Stimulated activated naive CD8-positive, alpha-beta T cell treated with anti-CD3 and anti-CD28 coated beads, Interleukin-15, amount 100 ng/mL, for 72 hours (primary cell): ENCODE data around the gene ARG1.

Experiments used
- ATAC-seq: fragments of 150-1000 bp; cut with Tn5 transposase; 2 replicates; pipeline ENCODE4 v1.10.0; 2021; ENCODE audit warnings: mild to moderate bottlenecking, moderate library complexity
- DNase-seq, 2 donors: peaks; one replicate each; pipeline ENCODE4 v3.0.0; 2021 to 2022
- H3K27ac Mint-ChIP-seq, 2 donors: one replicate each; pipeline ENCODE4 v1.8.0; 2022; ENCODE audit warnings: mild to moderate bottlenecking in 2 of 2, mixed read lengths in 2 of 2, moderate library complexity in 2 of 2
- H3K27me3 Mint-ChIP-seq: one replicate; pipeline ENCODE4 v1.8.0; 2022; ENCODE audit warnings: mixed read lengths
- H3K4me1 Mint-ChIP-seq: one replicate; pipeline ENCODE4 v1.8.0; 2022; ENCODE audit warnings: mild to moderate bottlenecking, mixed read lengths
- H3K4me3 Mint-ChIP-seq, 2 donors: one replicate each; pipeline ENCODE4 v1.8.0; 2022; ENCODE audit warnings: mild to moderate bottlenecking in 2 of 2, mixed read lengths in 2 of 2, moderate library complexity in 1 of 2
- H3K9me3 Mint-ChIP-seq, 2 donors: one replicate each; pipeline ENCODE4 v1.8.0; 2022; ENCODE audit warnings: mixed read lengths in 2 of 2

ARG1 gene

DNA sequence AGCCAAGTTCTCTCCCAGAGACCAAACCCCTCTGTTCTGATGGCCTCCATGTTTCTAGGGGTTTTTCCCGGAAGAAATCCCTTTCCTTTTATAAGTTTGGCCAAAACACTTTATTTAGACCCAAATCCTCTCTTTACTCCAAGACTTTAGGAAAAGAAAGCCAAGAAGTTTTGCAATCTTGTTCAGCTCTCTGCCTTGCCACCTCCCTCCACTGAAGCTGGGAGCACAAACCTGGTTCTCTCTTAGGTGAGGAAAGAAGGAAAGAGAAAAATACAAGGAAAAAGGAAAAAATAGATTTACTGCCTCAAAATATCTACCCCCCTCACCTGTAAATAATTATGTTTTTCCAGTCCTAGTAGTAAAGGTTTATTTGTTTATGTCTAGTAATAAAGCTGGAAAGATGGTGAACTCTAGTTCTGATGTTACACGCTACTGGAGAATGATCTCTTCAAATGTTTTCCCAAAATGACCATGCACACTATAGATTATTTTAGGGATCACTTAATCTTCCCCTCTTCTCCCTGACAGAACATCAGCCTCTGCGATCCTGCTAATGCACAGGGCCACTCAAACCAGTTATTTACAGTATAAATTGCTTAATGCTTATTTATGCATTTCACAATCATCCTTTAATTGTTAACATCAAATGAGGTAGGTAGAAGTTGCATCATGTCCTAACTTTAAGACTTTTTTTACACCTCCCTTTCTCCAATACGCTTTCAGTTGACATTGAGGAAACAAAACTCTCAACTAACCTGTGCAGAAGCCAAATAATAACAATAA is 10.9 kb upstream of the ARG1 start:
- ATAC-seq = no peak
- Mint-ChIP-seq H3K9me3 (no peaks in the 10 kb centered on the region), H3K27me3 (no peaks in the 10 kb centered on the region), H3K4me3 (no peak overlapping the region), H3K27ac (no peak overlapping the region), H3K4me1 (no peaks in the 10 kb centered on the region)
- no peak for DNase-seq

DNA sequence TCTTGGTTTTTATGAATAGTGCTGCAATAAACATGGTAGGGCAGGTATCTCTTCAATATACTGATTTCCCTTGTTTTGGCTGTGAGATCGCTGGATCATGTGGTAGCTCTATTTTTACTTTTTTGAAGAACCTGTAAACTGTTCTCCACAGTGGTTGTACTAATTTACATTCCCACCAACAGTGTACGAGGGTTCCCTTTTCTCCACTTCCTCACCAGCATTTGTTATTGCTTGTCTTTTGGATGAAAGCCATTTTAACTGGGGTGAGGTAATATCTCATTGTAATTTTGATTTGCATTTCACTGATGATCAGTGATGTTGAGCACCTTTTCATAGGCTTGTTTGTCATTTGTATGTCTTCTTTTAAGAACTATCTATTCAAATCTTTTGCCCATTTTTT is 8.0 kb upstream of the ARG1 start:
- no peaks in the 10 kb centered on the region for H3K27me3 Mint-ChIP-seq
- H3K9me3 Mint-ChIP-seq = no peaks in the 10 kb centered on the region
- no peak for ATAC-seq
- no peak overlapping the region for H3K4me3 Mint-ChIP-seq
- H3K4me1 Mint-ChIP-seq = no peaks in the 10 kb centered on the region
- H3K27ac Mint-ChIP-seq = no peak overlapping the region
- no peak for DNase-seq

DNA sequence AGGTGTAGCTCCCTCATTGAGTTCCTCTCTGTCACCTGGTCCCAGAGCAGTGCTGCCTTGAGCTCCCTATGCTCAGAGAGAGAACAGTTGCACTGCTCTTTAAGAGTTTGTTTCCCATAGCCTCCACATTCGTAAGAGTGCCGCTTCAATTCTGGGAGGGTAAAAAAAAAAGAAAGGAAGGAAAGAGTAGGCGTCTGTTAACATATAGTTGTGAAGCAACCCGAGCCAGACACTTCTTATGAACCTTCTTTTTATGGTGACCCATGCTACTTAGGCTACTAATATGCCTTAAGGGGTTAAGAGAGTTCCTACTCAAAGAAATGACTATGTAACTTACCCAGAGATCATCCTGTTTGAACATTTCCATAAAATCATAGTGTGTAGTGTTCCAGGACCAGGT is 4.3 kb upstream of the ARG1 start:
- H3K4me3 Mint-ChIP-seq = no peak overlapping the region
- H3K9me3 Mint-ChIP-seq = no peaks in the 10 kb centered on the region
- no peaks in the 10 kb centered on the region for H3K27me3 Mint-ChIP-seq
- no peak overlapping the region for H3K27ac Mint-ChIP-seq
- no peaks in the 10 kb centered on the region for H3K4me1 Mint-ChIP-seq
- ATAC-seq (no peak), DNase-seq (no peak)

DNA sequence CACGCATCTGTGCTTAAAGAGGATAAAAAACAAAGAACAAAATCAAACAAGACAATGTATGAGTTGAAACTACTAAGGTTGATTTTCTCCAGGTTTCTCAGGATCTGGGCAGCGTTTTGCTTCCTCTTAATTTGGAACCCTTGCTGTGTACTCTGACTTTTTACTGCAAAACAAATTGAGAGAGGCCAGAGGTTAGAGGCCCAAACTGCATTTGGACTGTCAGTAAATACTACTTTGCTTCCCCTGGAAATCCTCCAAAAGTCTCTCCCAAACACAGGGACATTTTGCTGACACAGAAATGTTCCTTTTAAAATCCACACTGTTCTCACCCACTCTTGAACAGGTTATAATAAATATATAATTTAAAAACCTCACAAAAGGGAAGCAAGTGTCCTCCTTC is 1.1 kb downstream of the ARG1 start:
- DNase-seq (no peak), ATAC-seq (no peak)
- Mint-ChIP-seq H3K4me1 (no peaks in the 10 kb centered on the region), H3K9me3 (no peaks in the 10 kb centered on the region), H3K4me3 (no peak overlapping the region), H3K27me3 (no peaks in the 10 kb centered on the region), H3K27ac (no peak overlapping the region)

DNA sequence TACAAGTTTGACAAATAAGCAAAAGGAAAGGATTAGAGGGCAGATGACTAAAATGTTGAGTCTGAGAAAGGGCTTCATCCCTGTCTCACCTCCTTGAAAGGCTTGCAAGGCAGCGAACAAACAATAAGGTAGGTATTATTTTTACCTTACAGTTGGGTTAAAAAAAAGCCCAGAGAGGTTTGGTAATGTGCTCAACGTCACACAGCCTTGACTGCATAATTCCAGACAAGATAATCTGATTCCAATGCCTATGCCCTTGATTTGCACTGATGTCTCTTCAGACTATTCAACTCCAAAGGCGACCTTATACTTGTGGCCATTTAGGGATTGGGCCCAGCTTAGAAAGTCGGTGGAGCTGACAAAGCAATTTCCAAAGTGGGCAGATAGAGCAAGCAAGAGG is 1.7 kb downstream of the ARG1 start:
- Mint-ChIP-seq H3K4me1 (no peaks in the 10 kb centered on the region), H3K9me3 (no peaks in the 10 kb centered on the region), H3K27ac (no peak overlapping the region), H3K27me3 (no peaks in the 10 kb centered on the region), H3K4me3 (no peak overlapping the region)
- no peak for DNase-seq
- ATAC-seq = no peak

DNA sequence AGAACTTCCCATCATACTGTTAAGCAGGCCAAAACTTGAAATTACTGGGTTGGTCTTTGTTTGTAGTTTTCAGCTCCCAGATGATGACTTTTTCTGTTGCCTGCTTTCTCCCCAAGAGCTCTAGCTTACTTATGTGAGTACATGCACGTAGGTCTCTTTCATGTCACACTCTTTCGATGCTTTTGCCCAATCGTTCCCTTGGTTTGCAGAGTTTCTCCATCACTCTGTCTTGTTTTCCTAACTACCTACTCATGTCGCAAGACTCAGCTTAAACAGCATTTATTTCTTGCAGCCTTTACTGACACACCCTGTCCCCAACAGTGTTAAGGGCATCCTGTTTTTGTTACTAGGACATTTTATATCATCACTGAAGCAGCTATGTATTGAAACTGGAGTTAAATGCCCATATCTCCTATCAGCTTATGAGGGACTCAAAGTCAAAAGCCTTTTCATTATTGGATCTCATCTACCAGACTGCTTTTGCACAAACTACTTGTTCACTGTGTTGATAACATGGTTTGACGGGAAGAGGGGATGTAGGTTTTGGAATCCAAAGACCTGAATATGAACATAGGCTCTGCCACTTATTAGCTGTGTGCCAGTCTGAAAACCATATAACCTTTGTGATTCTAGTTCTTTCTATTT is 2.9 kb downstream of the ARG1 start:
- Mint-ChIP-seq H3K4me3 (no peak overlapping the region), H3K27ac (peak overlapping the region in 1 of 2 donors; percentile 69), H3K27me3 (no peaks in the 10 kb centered on the region), H3K9me3 (no peaks in the 10 kb centered on the region), H3K4me1 (no peaks in the 10 kb centered on the region)
- no peak for DNase-seq
- no peak for ATAC-seq

DNA sequence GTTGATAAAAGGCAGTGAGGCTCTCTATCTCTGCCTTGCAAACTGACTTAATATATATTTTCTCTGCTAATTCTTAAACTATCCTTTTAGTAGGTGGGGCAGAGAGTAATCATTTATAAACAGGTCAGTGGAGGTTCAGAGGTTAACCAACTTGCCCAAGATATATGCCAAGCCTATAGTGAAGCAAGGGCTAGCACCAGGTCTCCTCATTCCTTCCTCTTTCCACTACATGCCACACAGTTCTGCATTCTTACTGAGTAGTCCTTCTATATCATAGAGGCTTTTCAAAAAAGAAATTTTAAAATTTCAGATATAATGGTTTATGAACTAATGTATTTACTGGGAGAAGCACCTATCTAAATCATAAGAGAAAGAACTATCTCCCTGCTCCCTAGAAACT is 8.5 kb downstream of the ARG1 start:
- ATAC-seq (no peak), DNase-seq (no peak)
- no peaks in the 10 kb centered on the region for H3K27me3 Mint-ChIP-seq
- H3K27ac Mint-ChIP-seq = no peak overlapping the region
- H3K4me3 Mint-ChIP-seq = no peak overlapping the region
- H3K4me1 Mint-ChIP-seq = no peaks in the 10 kb centered on the region
- H3K9me3 Mint-ChIP-seq = no peaks in the 10 kb centered on the region

DNA sequence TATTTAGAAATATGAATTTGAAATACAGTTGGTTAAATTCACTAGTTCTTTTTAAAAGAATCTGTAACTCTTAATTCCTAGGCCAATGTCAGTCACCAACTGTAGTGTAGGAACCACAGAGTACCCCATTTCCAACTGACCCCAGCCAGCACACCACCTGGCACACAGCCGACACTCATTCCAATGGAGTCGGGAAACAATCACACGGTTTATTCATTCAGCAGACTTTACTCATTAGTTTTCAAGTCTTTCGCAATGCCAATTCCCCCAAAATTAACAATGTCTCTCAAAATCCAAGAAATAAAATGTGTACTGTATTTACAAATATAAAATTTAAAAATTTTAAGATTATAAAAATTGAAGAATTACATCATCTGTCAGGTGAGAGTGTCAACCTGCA is 13.5 kb downstream of the ARG1 start:
- ATAC-seq = no peak
- H3K27me3 Mint-ChIP-seq = no peaks in the 10 kb centered on the region
- H3K4me3 Mint-ChIP-seq = no peak overlapping the region
- no peaks in the 10 kb centered on the region for H3K4me1 Mint-ChIP-seq
- H3K27ac Mint-ChIP-seq = no peak overlapping the region
- DNase-seq = no peak
- H3K9me3 Mint-ChIP-seq = no peaks in the 10 kb centered on the region

DNA sequence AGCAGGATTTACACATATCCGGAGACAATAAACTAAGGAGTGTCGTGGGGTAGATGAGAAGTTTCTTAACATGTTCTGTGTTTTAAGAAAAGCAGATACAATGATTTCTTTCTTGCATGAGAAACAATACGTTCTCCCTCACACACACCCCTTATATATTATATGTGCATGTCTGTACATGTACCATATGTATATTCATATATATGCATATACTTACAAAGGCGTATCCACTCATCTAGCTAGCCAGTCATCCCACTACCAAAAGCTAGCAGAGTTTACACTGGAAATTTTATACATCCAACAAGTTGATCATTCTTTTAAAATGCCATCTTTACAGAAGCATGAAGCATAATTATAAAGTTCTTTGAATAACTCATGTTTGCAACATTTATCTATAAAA is 14.9 kb downstream of the ARG1 start:
- Mint-ChIP-seq H3K4me3 (no peak overlapping the region), H3K4me1 (no peaks in the 10 kb centered on the region), H3K27ac (no peak overlapping the region), H3K27me3 (no peaks in the 10 kb centered on the region), H3K9me3 (no peaks in the 10 kb centered on the region)
- ATAC-seq = no peak
- DNase-seq = no peak

DNA sequence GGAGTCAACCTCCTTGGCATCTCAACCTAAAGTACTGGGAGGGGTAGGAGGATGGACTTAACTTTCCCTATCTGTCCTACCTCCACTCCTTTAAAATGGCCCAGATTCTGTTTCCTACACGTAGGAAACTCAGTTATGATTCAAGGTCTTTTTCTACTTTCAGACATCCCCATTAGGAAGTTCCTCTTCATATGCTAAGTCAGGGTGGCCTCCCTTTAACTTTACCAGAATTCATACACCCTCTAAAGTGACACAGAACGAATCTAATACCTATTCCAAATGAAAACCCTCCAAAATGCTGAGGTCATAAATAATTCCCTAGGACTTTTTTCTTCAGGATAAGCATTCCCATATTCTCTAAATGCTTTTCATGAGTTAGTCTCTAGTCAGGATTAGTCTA is 15.6 kb downstream of the ARG1 start:
- Mint-ChIP-seq H3K4me1 (no peaks in the 10 kb centered on the region), H3K27ac (no peak overlapping the region)
- ATAC-seq = no peak

DNA sequence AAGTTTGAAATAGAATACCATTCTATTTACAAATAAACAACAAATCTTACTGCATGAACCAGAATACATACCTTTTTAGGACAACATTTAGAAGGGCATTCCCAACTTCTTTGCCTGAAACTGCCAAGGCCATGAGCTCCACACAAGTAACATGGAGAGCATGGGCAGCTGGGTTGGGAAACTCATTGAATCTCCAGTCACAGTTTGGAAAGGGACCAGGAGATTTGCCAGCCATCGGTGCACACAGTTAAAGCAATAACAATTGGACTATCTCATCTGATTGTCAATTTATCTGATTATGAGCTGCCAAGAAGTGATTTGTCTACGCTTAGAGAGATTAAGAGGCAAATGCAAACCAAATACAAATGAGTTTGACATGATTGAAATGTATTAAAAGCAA is 19.9 kb downstream of the ARG1 start:
- no peak for ATAC-seq
- no peaks in the 10 kb centered on the region for H3K27me3 Mint-ChIP-seq
- H3K9me3 Mint-ChIP-seq = no peaks in the 10 kb centered on the region
- no peaks in the 10 kb centered on the region for H3K4me1 Mint-ChIP-seq
- H3K27ac Mint-ChIP-seq = no peak overlapping the region
- no peak overlapping the region for H3K4me3 Mint-ChIP-seq
- no peak for DNase-seq

More for the DNA sequence above, 15.6 kb downstream of the ARG1 start:
- Mint-ChIP-seq H3K27me3 (no peaks in the 10 kb centered on the region), H3K9me3 (no peaks in the 10 kb centered on the region), H3K4me3 (no peak overlapping the region)
- no peak for DNase-seq

DNA sequence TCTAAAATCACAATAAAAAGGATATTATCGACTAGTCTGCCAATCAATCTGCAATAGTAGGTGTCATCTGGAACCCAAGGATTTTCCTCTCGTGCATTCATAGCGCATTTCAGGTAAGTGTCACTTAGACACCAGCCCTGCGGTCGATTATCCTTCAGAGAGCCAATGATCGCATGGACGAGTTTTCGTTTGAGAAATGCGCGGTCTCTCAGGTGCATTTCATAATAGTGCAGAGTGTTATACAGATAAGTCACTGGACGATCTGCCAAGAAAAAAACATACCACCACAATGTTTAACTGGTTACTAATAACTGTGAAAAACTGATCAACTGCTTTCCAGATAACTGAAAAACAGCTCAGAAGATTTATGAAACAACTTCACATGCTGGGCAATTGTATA is 21.0 kb downstream of the ARG1 start:
- H3K4me1 Mint-ChIP-seq = no peaks in the 10 kb centered on the region
- H3K27ac Mint-ChIP-seq = no peak overlapping the region
- DNase-seq (no peak), ATAC-seq (no peak)
- H3K27me3 Mint-ChIP-seq = no peaks in the 10 kb centered on the region
- H3K9me3 Mint-ChIP-seq = no peaks in the 10 kb centered on the region
- no peak overlapping the region for H3K4me3 Mint-ChIP-seq

DNA sequence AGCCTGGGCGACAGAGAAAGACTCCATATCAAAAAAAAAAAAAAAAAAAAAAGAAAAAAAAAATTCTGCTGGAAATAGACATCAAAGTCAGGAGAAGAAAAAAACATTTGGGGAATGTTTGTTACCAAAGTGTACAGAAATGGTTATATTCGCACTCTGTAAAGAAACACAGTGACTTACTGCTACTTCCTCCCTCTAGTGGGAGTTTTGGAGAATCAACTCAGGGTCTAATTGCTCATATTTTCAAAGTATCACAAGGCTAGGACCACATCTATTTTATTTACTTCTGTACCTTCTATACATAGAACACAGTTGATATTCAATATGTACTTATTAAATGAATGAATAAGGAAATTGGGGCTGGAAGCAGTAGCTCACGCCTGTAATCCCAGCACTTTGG is 24.4 kb downstream of the ARG1 start:
- ATAC-seq (no peak), DNase-seq (no peak)
- no peak overlapping the region for H3K27ac Mint-ChIP-seq
- no peaks in the 10 kb centered on the region for H3K9me3 Mint-ChIP-seq
- no peak overlapping the region for H3K4me3 Mint-ChIP-seq
- H3K27me3 Mint-ChIP-seq = no peaks in the 10 kb centered on the region
- H3K4me1 Mint-ChIP-seq = no peaks in the 10 kb centered on the region

DNA sequence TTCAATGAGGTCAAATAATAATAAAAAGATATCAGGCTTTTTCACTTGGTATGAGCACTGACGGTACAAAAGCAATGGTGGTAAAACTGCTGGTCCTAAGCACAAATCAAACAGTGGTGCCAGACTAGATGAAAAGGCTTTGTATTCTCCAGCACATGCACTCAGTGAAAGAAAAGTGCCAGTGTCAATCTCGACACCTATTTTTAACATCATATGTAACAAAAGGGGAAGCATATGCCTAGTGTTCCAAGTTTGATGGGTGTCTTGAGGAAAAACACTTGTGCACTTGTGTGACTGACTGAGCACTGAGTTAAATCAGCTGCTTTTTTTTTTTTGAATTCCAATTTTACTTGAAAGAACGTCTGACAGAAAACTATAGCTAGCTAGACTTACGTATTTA is 27.7 kb downstream of the ARG1 start:
- Mint-ChIP-seq H3K4me1 (no peaks in the 10 kb centered on the region), H3K4me3 (no peak overlapping the region), H3K9me3 (no peaks in the 10 kb centered on the region), H3K27ac (no peak overlapping the region), H3K27me3 (no peaks in the 10 kb centered on the region)
- ATAC-seq (no peak), DNase-seq (no peak)

DNA sequence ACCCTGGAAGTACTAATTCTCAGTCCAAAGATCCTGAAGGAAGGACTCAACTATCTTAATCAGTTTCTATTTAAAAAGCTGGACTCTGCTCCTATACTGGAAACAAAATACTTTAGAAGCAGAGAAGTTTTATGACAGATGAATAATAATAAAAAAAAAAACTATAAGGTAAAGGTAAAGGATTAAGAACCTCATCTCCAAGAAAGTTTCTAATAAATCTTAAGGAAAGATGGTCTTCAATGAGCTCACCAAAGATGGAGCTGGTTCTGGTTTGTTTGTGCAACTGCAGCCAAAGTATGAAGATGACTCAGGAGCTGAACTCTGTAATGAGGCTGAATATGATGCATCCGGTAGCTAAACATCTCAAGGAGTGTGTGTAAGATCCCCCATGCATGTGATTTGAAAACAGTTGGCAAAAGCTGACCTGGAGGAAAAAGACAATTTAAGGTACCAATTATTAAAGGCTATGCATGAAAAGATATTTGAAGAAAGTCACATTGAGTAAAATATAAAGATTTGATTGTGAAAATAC is 29.8 kb downstream of the ARG1 start:
- Mint-ChIP-seq H3K27ac (no peak overlapping the region), H3K4me3 (no peak overlapping the region), H3K9me3 (no peaks in the 10 kb centered on the region), H3K4me1 (no peaks in the 10 kb centered on the region), H3K27me3 (no peaks in the 10 kb centered on the region)
- ATAC-seq = no peak
- no peak for DNase-seq

DNA sequence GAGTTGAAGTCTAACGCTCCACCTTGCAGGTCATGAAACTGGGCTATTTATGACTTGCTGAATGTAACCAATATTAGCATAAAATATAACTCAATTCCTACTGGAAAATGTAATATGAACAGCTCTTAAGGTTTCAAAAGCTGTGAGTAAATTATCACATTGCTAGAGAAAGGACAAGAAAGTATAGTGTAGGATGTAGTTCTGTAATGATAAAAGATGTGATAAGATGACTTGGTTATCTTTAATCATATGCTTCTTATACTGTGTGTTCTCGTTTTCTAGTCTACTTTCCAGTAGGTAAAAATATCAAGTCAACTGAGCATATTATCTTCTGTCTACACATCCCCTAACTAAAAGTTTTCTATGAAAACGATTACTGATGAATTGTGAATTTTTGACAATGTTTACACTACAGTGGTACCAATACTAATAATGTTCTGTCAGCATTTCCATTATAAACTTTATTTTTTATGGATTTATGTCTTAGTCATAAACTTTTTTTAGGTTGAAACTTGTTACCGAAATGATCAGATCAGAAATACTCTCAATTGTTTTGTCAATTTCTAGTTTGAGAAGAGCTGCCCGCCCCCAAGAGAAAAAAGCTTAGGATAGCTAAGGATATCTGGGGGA is 40.4 kb downstream of the ARG1 start:
- no peaks in the 10 kb centered on the region for H3K9me3 Mint-ChIP-seq
- H3K4me3 Mint-ChIP-seq = no peak overlapping the region
- no peaks in the 10 kb centered on the region for H3K27me3 Mint-ChIP-seq
- H3K4me1 Mint-ChIP-seq = peaks cover 7% of the 10 kb centered on the region
- ATAC-seq (no peak), DNase-seq (no peak)
- H3K27ac Mint-ChIP-seq = no peak overlapping the region
